Astrocyte of the cerebellum (primary cell): ENCODE results near the gene HIBADH.
"Not testable (repeated sequence)": the region's sequence is repeated elsewhere in the genome, so short reads cannot be mapped to it uniquely, and the experiment has no call there.

Source experiments
- DNase-seq: peaks from one replicate; pipeline ENCODE4 v3.0.0-alpha.2; 2011; ENCODE audit warnings: low read depth
- H3K4me3 ChIP-seq: 2 replicates; pipeline ENCODE4 v1.5.1; 2011; ENCODE audit warnings: mild to moderate bottlenecking, low read depth, low read length, moderate library complexity
- CTCF ChIP-seq: IDR thresholded peaks from 2 replicates; pipeline ENCODE4 v1.5.1; 2012; ENCODE audit warnings: low read length, low read depth, moderate library complexity, mild to moderate bottlenecking; ENCODE audit errors: missing control alignments
- in situ Hi-C: cut with HindIII; loops from 2 replicates; pipeline ENCODE4 v1.10.0; 2017; ENCODE audit warnings: low sequenced_read_pairs

The HIBADH gene

GRCh38 chr7:27685209-27685608, 22.5 kb upstream of the HIBADH start:
- TF ChIP-seq CTCF: no peak
- no peak overlapping the region for H3K4me3 ChIP-seq
- no peak for DNase-seq
- in situ Hi-C loops: no loop called here

GRCh38 chr7:27684491-27684890, 21.8 kb upstream of the HIBADH start:
- TF ChIP-seq CTCF: no peak
- no peak for DNase-seq
- in situ Hi-C loops: no loop called here
- H3K4me3 ChIP-seq: no peak overlapping the region

GRCh38 chr7:27680610-27681009, 17.9 kb upstream of the HIBADH start:
- no peak for TF ChIP-seq CTCF
- DNase-seq: no peak
- in situ Hi-C loops: no loop called here
- H3K4me3 ChIP-seq: no peak overlapping the region

- DNase-seq: no peak
- no peak overlapping the region for H3K4me3 ChIP-seq
- in situ Hi-C loops: no loop called here
- no peak for TF ChIP-seq CTCF
Measured at GRCh38 chr7:27678617-27679260, 16.1 kb upstream of the HIBADH start.

- TF ChIP-seq CTCF: no peak
- in situ Hi-C loops: no loop called here
- H3K4me3 ChIP-seq: no peak overlapping the region
- DNase-seq: peak; percentile 87
Measured at GRCh38 chr7:27677912-27678612, 15.4 kb upstream of the HIBADH start.

- in situ Hi-C loops, H3K4me3 ChIP-seq, DNase-seq: not testable (repeated sequence)
Measured at GRCh38 chr7:27674126-27674525, 11.4 kb upstream of the HIBADH start.

GRCh38 chr7:27671675-27672074, 9.0 kb upstream of the HIBADH start:
- no peak overlapping the region for H3K4me3 ChIP-seq
- no peak for DNase-seq
- TF ChIP-seq CTCF: no peak
- in situ Hi-C loops: no loop called here
